Stimulated activated CD4-positive, alpha-beta T cell treated with anti-CD3 and anti-CD28 coated beads, Interleukin-1b, Interleukin-23, amount 100 ng/mL, for 24 hours (primary cell): Measurements from ENCODE around the gene EIF1.
"Not testable (repeated sequence)": the region's sequence is repeated elsewhere in the genome, so short reads cannot be mapped to it uniquely, and the experiment has no call there.

Source experiments
- DNase-seq, 4 experiments: peaks; one replicate each; pipeline ENCODE4 v3.0.0-alpha.2; 2020; ENCODE audit warnings: low read depth in 4 of 4, low spot score in 1 of 4

The EIF1 gene

DNA sequence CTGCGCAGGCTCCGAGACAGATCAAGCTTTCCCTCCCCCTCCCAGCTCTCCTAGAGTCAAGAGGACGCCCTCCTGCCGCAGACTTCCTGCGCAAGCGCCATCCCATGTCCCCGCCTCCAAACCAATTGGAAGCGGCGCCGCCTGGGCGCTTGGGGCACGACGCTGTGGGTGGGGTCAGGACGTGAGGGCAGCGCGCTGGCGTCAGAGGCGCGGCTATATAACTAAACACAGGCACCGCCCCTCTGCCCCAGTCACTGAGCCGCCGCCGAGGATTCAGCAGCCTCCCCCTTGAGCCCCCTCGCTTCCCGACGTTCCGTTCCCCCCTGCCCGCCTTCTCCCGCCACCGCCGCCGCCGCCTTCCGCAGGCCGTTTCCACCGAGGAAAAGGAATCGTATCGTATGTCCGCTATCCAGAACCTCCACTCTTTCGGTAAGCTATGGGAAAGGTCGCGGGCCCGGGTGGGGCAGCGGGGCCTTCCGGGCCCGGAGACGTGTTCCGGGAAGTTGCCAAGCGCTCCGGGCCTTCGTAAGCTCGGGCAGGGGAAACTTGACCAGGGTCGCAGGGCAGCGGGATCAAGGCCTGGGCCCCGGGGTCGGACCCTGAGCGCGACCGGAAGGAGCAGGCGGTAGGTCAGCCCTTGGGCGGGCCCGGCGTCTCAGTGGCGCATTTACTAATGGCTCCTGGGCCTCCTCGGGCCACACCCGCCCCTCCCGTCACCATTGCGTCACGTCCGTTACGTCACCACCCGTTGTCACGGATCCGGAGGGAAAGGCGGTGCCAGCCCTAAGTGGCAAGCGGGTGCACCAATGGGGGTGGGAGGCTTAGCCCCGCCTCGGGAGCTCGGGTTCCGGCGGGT, at the start of gene EIF1:
EIF1 (plus strand) TSS at position 245 of the 856 bp plus-strand sequence; CDS start at position 399, 154 bp downstream.
- peak; percentile 100 for DNase-seq

- no peak for DNase-seq
These were observed 49.7 kb upstream of the EIF1 start for GRCh38 chr17:41638941-41639340.

- DNase-seq: no peak
These were observed 48.9 kb upstream of the EIF1 start for GRCh38 chr17:41639492-41640473.

DNA sequence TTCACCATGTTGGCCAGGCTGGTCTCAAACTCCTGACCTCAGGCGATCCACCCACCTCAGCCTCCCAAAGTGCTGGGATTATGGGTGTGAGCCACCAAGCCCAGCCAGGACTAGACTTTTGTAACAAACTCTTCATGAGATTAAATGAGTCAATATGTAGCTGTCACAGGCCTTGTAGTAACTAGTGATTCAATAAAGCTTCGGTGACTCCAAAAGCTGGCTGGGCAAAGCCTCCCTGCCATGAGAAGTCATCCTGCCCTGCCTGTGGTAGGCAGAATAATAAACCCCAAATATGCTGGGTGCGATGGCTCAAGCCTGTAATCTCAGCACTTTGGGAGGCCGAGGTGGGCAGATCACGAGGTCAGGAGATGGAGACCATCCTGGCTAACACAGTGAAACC, 48.1 kb upstream of the EIF1 start:
- DNase-seq: not testable (repeated sequence)

DNA sequence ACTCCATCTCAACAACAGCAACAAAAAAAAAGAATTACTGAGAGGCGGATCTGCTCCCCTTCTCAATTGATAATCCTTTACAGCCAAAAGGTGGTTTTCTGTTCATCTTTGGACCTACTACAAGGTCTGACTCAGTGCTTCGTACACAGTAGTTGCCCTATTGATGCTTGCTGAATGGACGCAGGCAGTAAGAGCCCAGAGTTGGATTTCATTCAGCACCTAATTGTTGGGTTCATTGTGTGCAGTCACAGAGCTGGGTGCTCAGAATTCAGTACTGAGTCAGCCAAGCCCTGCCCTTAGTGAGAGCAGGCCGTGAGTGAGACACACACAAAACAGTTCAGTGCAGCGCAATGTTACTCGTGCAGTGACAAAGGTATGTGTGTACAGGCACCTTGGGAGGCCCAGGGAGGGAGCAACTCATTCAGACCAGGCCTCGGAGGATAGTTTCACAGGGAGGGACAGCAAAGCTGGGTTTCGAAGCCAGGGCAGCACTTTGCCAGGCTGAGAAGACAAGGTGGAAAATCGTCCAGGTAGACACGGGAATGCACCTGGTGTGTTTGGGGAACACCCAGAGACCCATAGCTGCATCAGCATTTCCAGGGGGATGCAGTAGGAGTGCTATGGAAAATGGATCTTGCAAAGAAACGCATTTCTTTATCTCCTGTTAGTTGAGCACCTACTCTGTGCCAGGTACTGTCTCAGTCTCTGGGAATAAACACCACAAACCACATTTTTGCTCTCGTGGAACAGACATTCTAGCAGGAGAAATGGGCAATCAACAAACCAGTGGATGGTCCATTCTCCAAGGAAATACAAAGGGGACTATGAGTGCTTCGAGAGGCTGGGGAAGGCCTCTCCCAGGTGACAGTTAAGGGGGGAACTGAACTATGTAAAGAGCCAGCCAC, 46.2 kb upstream of the EIF1 start:
- DNase-seq: no peak

DNA sequence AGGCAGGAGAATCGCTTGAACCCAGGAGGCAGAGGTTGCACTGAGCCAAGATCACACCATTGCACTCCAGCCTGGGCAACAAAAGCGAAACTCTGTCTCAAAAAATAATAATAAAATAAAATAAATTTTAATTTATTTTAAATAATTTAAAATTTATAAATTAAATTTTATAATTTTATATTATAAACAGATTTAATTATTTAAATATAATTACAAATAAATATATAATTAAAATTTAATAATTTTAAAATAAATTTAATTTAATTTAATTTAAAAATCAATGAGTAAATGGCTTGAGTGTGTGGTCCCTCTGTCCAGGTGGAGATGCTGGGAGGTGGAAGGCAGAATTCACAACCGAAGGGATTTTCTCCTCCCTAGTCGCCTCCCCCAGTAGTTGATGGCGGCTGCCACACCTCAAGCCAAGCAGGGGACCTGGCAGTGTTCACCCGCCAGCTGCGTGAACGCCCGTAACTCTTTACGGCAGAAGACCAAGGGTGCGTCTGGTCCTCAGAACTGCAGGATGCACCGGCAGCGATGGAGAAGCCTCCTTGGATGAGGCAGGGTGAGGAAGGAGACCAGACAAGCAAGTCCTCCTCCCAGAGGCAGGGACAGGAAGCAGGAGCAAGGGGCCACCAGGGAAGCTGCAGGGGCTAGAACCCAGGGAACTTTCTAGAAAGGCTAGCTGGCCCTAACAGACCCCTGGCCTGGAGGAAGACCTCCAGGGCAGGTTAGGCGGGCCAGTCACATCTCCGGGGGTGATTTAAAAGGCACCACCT, 41.5 kb upstream of the EIF1 start:
- no peak for DNase-seq

GRCh38 chr17:41647940-41648410, 40.7 kb upstream of the EIF1 start:
- DNase-seq: peak; percentile 81 to 94 (median 84)

- peak; percentile 77 to 85 (median 78) for DNase-seq
These were observed 40.1 kb upstream of the EIF1 start for GRCh38 chr17:41648411-41649195.

- DNase-seq: no peak
These were observed 38.7 kb upstream of the EIF1 start for GRCh38 chr17:41649923-41650519.

- no peak for DNase-seq
These were observed 37.7 kb upstream of the EIF1 start for GRCh38 chr17:41650794-41651624.

- DNase-seq: no peak
These were observed 36.8 kb upstream of the EIF1 start for GRCh38 chr17:41651625-41652460.

GRCh38 chr17:41652461-41652970, 36.2 kb upstream of the EIF1 start:
- no peak for DNase-seq

GRCh38 chr17:41653421-41653820, 35.3 kb upstream of the EIF1 start:
- DNase-seq: no peak

DNA sequence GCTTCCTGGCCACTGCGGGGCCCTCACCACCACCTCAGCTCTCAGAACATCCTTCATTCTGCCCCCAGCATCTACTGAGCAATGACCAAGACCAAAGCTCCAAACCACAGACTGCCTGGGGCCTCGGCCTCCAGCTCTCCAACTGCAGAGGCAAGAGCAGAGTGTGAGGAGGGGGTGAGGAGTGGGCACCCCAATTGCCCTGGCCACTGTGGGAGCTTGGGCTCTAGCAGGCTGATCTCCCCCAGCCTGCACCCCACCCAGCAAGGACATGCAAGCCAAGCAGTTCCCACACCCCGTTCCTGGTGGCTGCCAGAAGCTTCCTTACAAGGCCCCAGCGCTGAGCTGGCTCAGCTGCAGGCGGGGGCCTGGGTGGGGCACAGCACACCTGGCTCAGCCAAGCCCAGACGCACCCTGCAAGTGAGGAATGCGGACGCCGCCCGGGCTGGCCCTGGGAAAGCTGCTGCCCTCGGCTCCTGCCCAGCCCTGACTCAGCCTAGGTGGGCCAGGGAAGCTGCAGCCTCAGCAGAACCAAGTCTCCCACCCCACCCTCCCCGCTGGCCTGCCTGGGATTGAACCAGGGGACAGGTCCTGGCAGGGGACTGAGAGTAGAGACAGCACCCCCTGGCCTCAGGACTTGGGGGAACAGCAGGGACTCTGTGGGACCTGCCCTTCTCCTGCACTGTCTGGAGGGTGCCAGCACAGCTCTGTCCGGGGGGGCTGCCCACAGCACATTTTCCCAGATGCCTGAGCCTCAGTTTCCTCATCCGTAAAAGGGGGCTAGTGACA, 34.6 kb upstream of the EIF1 start:
- no peak for DNase-seq

- DNase-seq: no peak
These were observed 33.7 kb upstream of the EIF1 start for GRCh38 chr17:41654678-41655607.
